ENCODE results near the gene PAXIP1.

DNA sequence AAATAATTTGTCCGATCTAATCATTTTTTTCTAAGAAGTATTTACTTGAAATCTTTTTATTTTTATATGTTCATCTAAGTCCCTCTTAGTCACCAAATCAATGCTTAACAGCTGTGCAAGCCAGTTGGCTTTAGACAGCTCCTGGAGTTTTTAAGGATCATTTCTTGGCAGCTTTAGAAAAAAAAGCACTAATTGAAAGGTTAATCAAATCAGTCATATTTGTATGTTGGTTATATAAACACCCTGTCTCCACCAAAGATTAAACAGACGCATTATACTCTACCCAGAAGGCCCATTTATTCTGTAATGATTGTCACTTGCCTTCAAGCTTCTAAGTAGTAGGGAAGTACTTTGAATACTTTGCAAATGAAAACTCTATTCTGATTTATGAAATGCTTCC is 60.2 kb downstream of the PAXIP1 start:
- TF ChIP-seq, protein P1, sequence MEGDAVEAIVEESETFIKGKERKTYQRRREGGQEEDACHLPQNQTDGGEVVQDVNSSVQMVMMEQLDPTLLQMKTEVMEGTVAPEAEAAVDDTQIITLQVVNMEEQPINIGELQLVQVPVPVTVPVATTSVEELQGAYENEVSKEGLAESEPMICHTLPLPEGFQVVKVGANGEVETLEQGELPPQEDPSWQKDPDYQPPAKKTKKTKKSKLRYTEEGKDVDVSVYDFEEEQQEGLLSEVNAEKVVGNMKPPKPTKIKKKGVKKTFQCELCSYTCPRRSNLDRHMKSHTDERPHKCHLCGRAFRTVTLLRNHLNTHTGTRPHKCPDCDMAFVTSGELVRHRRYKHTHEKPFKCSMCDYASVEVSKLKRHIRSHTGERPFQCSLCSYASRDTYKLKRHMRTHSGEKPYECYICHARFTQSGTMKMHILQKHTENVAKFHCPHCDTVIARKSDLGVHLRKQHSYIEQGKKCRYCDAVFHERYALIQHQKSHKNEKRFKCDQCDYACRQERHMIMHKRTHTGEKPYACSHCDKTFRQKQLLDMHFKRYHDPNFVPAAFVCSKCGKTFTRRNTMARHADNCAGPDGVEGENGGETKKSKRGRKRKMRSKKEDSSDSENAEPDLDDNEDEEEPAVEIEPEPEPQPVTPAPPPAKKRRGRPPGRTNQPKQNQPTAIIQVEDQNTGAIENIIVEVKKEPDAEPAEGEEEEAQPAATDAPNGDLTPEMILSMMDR (tag by site-specific recombination; IDR thresholded peaks at IDR 0.05), result no peak
- TF ChIP-seq ZNF146 (tag by site-specific recombination; IDR thresholded peaks at IDR 0.05), result no peak
- TF ChIP-seq SP2 (tag by site-specific recombination; IDR thresholded peaks at IDR 0.05), result no peak
- TF ChIP-seq, protein P2, sequence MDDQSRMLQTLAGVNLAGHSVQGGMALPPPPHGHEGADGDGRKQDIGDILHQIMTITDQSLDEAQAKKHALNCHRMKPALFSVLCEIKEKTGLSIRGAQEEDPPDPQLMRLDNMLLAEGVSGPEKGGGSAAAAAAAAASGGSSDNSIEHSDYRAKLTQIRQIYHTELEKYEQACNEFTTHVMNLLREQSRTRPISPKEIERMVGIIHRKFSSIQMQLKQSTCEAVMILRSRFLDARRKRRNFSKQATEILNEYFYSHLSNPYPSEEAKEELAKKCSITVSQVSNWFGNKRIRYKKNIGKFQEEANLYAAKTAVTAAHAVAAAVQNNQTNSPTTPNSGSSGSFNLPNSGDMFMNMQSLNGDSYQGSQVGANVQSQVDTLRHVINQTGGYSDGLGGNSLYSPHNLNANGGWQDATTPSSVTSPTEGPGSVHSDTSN (CRISPR knock-in tag; IDR thresholded peaks at IDR 0.05), result no peak
- TF ChIP-seq, protein P3, sequence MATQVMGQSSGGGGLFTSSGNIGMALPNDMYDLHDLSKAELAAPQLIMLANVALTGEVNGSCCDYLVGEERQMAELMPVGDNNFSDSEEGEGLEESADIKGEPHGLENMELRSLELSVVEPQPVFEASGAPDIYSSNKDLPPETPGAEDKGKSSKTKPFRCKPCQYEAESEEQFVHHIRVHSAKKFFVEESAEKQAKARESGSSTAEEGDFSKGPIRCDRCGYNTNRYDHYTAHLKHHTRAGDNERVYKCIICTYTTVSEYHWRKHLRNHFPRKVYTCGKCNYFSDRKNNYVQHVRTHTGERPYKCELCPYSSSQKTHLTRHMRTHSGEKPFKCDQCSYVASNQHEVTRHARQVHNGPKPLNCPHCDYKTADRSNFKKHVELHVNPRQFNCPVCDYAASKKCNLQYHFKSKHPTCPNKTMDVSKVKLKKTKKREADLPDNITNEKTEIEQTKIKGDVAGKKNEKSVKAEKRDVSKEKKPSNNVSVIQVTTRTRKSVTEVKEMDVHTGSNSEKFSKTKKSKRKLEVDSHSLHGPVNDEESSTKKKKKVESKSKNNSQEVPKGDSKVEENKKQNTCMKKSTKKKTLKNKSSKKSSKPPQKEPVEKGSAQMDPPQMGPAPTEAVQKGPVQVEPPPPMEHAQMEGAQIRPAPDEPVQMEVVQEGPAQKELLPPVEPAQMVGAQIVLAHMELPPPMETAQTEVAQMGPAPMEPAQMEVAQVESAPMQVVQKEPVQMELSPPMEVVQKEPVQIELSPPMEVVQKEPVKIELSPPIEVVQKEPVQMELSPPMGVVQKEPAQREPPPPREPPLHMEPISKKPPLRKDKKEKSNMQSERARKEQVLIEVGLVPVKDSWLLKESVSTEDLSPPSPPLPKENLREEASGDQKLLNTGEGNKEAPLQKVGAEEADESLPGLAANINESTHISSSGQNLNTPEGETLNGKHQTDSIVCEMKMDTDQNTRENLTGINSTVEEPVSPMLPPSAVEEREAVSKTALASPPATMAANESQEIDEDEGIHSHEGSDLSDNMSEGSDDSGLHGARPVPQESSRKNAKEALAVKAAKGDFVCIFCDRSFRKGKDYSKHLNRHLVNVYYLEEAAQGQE (tag by site-specific recombination; IDR thresholded peaks at IDR 0.05), result no peak
- no peak for TF ChIP-seq SP7 (tag by site-specific recombination; IDR thresholded peaks at IDR 0.05)
- no peak for TF ChIP-seq BCL11A (tag by site-specific recombination; IDR thresholded peaks at IDR 0.05; ENCODE audit: low read depth)
- TF ChIP-seq ZNF169 (tag by site-specific recombination; IDR thresholded peaks at IDR 0.05), result no peak
- TF ChIP-seq ZNF707 (tag by site-specific recombination; IDR thresholded peaks at IDR 0.05), result no peak
- TF ChIP-seq TRIM28 (IDR thresholded peaks at IDR 0.05; ENCODE audit: borderline replicate concordance, low read length), result no peak
